HG02943 (cell line): ENCODE data around the gene CACNA1D.
"Not testable (repeated sequence)": the region's sequence is repeated elsewhere in the genome, so short reads cannot be mapped to it uniquely, and the experiment has no call there.

ENCODE experiments used
- ATAC-seq: cut with Tn5 transposase; IDR thresholded peaks from one replicate; pipeline ENCODE4 v1.9.1; 2021; ENCODE audit warnings: mild to moderate bottlenecking, low read depth, moderate library complexity; ENCODE audit not compliant: unreplicated experiment

The CACNA1D gene

DNA sequence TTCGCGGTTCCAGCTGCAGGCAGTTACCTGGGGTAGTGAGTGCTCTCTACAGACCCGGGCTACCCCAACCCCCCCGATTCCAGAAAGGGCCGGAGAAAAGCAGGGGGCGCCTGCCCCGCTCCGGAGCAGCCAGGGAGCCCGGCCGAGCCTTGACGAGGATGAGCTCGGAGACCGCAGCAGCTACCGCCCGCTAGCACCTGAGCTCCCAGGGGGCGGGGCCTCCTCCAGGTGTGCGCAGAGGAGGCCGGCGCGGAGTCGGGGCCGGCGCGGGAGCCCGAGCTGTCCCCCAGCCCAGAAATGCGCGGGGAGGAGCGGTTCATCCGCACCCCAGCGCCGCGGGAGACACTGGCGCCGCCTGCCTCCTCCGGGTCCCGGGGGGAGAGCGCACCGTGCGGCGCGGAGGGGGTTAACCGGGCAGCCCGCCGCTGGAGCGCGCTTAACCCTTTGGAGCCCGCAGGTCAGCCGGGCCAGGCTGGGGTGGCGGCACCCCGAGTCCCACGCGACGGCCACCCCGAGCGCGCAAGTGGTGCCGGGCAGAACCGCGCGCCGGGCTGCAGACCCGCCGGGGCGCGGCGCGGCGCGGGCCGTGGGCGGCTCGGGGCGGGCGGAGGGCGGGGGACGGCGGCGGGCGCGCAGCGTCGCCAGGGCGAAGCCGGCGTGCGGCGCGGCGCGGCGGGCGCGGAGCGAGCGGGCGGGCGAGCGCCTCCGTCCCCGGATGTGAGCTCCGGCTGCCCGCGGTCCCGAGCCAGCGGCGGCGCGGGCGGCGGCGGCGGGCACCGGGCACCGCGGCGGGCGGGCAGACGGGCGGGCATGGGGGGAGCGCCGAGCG lies at the start of gene CACNA1D:
TSS of gene CACNA1D (plus strand) at position 649 of the 829 bp plus-strand sequence. CDS start 556 bp downstream, outside the sequence.
- ATAC-seq, result no peak

- ATAC-seq, result no peak
Observed at GRCh38 chr3:53457068-53457467, 37.3 kb upstream of the CACNA1D start.

DNA sequence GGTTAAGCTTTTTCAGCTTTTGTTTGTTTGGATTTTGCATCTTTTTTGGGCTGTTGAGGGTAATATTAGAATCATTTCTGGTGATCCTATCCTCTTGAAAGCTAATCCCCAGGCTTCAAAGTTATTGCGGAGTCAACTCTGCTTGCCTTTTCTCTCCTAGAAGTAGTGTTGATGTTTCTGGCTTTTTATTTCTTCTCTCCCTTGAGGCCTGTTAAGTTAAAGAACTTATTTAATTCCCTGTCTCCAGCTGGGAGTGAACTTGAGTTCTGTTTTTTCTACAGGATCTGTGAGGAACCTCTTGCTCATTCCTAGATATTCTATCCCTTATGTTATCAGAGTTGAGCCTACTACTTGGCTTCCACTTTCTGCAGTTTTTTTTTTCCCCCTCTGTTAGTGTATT lies 34.1 kb upstream of the CACNA1D start:
- no peak for ATAC-seq

DNA sequence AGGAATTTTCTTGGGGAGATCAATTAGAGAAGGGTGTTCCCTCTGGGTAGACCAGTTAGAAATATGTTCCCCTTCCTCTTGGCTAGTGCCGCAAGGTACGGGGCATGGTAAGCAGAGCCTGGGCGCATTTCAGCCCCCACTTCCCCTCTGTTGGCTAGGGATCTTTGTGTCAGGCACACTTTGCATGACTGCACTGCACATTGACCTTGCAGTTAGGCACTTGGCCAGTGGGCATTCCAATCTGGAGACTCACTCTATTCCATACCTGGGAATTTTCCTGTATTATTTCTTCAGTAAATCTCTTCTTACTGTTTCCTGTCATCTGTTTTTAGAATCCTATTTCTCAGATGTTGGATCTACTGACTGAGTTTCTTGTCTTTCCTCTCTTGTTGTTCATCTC lies 30.0 kb upstream of the CACNA1D start:
- ATAC-seq, result no peak

DNA sequence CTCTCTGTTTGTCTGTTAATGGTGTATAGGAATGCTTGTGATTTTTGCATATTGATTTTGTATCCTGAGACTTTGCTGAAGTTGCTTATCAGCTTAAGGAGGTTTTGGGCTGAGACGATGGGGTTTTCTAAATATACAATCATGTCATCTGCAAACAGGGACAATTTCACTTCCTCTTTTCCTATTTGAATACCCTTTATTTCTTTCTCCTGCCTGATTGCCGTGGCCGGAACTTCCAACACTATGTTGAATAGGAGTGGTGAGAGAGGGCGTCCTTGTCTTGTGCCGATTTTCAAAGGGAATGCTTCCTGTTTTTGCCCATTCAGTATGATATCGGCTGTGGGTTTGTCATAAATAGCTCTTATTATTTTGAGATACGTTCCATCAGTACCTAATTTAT lies 24.7 kb upstream of the CACNA1D start:
- not testable (repeated sequence) for ATAC-seq

GRCh38 chr3:53473422-53473821 lies 21.0 kb upstream of the CACNA1D start:
- ATAC-seq, result no peak

DNA sequence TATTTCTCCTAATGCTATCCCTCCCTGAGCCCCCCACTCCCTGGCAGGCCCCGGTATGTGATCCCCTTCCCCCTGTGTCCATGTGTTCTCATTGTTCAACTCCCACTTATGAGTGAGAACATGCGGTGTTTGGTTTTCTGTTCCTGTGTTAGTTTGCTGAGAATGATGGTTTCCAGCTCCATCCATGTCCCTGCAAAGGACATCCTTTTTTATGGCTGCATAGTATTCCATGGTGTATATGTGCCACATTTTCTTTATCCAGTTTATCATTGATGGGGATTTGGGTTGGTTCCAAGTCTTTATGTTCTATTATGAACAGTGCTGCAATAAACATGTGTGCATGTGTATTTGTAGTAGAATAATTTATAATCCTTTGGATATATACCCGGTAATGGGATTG lies 18.0 kb upstream of the CACNA1D start:
- ATAC-seq, result not testable (repeated sequence)

DNA sequence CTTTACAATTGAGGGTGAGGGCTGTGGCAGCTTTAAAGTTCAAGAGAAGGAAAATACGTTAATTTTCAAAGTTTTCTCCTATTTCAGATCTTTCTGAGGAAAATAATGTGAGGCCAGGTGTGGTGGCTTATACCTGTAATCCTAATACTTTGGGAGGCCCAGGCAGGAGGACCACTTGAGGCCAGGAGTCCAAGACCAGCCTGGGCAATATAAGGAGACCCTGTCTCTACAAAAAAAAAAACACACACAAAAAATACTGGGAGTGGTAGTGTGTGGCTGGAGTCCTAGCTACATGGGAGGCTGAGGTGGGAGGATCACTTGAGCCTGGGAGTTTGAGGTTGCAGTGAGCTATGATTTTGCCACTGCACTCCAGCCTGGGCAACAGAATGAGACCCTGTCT lies 16.7 kb upstream of the CACNA1D start:
- not testable (repeated sequence) for ATAC-seq

DNA sequence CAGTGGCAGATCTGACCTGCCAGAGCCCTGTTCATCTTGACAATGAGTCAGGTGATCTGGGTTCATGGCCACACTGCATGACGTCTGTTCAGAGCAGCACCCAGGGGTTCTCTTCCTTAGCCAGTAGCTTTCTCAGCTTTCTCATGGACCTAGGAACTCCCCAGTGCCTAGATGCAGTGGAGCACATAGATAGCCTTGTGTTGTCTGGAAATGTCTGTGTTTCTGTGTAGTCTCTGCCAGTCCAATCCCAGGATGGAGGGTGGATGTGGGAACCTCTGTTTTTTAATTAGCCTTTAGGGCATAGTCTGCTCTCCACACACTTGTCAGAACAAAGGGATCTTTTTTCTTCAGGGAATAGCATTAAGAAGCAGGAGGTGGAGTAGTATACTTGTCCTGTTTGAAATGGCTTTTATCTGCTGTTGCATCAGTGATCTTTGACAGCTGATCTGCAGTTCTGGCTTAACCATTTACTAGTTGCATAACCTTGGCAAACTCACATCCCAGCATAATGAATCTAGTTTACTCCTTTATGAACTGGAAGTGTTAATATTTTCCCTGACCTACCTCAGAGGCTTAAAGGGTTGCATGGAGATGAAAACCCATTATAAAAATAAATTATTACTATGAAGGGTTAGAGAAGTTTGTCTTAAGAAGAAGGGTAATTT lies 16.1 kb upstream of the CACNA1D start:
- ATAC-seq, result no peak

DNA sequence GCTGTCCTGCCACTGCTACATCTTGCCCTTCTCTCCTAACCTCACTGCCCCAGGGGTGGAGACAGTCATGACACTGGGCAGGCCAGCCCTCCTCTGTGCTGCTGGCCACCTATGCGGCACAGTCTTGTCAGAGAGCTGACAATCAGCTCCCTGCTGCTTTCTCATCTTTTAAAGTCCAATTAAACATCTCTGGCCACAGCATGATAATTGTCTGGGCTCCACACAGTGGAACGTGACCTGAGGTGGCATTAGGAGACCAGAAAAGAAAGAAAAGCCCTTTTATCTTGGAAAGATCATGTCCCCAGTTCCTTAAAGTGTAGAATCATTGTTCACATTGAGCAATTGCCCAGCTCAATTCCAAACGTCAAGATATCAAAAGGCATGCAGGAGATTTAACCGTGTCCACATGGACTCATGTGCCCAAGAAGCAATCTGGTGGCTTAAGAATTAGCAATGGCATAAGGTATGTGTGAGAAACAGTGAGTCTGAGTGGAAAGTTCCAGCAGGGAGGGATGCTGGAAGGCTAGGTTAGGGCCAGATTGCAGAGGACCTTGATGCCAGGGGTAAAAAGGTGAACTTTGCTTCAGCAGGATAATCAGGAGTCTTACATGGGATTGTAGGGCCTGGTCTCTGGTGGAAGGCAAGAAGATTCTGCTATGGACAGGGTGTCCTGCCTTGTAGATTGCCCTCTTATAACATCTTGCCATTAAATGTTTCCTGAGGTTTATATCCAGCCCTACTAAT lies 15.3 kb upstream of the CACNA1D start:
- ATAC-seq, result no peak

- ATAC-seq, result no peak
Observed at GRCh38 chr3:53482227-53482626, 12.2 kb upstream of the CACNA1D start.

DNA sequence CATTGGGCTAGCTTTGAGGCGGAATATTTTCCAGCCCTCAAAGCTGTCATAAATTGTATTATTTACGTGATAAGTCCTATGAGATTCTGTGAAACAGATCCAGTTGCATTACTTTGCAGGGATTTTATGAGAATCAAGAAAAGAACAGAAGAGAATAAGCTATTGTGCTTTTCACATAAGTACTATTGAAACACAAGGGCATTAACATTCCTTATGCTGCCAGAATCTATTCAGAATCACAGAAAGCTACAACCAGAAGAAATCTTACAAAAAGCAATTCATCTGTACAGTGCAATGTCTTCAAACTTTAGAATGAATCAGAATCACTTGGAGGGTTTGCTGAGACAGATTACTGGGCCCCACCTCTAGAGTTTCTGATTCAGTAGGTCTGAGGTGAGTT lies 10.6 kb upstream of the CACNA1D start:
- no peak for ATAC-seq

DNA sequence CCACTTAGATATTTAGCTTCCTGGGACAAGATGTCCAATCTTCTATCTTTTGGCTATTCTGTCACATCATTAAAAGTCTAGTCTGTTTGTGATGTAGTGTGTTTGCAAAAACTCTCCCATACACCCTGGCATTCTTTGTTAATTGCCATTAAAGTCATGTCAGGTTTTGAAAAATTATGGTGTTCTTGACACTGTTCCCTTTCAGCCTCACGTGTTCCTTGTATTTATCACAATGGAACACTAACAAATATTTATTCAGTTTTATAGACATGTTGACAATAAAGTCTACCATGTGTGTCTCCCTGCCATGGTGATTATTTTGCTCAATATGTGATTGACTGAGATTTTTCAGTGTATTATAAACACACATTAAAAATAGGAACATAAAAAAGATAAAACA lies 9.4 kb upstream of the CACNA1D start:
- ATAC-seq, result no peak

DNA sequence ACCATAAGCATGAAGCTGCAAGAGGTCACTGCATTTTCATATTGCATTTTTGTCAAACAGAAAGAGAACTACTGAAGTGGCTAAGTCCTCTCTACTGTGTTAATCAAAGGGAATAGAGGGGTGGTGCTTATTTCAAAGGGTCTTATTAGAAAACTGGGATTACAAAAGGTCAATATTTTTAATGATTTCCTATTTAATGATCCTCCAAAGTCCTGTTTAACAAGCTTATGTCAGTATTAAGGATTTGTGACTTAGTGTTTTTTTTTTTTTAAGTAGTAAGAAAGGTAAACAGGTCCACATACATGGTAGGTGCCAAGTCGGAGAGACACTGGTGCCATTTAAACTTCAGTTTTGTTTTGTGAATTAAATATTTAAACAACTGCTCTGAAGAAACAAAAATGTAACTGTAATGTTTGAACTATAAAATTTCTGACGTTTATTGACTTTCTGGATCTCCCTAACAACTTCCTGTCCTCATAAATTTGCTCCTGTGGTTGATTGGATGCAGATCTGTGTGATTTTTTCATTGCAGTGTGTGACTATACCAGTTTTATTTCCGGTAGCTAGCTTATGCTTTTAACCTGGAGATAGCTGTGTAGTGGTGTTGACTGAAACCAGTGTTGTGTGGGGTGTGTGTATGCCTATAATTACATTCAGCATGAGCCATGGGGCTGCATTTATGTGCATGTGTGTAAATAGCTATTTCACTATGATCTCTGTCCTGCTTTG lies 8.6 kb upstream of the CACNA1D start:
- ATAC-seq, result no peak

- no peak for ATAC-seq
Observed at GRCh38 chr3:53486961-53487654, 7.3 kb upstream of the CACNA1D start.

DNA sequence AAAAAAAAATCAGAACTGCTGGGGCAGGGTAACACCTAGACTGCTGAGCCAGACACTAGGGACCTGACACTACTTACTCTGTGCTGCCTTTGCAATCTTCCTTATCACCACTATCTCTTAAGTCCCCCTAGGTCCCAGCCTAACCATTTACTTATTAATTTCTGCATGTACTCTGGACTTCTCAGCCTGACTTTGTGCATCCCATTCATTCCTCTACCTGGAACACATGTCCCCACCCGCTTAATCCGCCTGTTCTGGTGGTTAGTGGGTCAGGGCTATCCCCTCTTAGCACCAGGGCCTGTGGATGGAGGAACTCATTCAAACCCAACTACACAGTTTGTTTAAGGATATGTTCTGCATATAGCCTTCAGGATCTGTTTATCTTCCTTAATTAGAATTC lies 5.0 kb upstream of the CACNA1D start:
- ATAC-seq, result no peak

- no peak for ATAC-seq
Observed at GRCh38 chr3:53489787-53490458, 4.5 kb upstream of the CACNA1D start.

GRCh38 chr3:53490459-53490968 lies 3.9 kb upstream of the CACNA1D start:
- no peak for ATAC-seq

- no peak for ATAC-seq
Observed at GRCh38 chr3:53491276-53491675, 3.1 kb upstream of the CACNA1D start.
